Measurements from ENCODE around the gene STMP1. TPM values are rescaled to one million over a fixed set of nuclear protein-coding genes. Genes with fewer than 3 reads are reported as not detected.

Gene STMP1
- total RNA-seq, 5 donors from 2014 or later (not counting 1 experiment from before 2014, with no cell fraction given), result 15.2 to 23.0 (median 21.5) TPM

DNA sequence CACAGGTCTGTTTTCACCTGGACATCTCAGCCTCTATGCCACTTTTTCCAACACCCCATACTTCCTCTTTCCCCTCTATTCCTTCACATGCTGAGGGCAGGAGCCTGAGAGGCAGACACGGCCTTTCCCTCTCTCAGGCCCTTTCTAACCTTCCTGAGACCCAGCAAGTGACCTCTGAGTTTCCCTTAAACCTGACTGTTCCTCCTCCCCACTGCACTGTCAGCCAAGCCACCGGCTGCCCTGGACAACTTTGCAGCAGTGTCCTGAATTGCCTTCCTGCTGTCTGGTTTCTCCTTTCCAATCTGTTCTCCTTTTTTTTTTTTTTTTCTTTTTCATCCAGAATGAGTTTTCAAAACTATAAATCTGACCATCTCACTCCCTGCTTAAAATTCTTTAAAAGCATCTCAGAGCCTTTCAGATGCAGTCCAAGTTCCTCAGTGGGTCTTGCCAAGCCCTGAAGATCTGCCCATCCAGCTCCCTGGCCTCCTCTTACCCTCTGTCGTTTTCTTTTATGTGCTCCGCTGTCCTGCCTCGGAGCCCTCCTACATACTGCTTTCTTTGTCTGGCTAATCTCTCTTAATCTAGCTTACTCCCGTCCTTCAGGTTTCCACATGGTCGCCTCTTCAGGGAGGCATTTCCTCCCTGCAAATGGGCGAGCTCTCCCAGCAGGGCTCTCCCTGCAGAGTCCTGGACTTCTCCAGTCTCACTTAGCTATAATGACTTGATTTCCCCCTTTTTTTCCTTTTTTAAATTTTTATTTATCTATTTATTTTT is 35.1 kb downstream of the STMP1 start:
- no peak overlapping the region for H3K27ac ChIP-seq (ENCODE audit: low read length)
- no peak overlapping the region for H3K4me3 Mint-ChIP-seq
- H3K27me3 ChIP-seq (replicated peaks in 1 of 2; ENCODE audit: control insufficient read depth in 2 of 2, extremely low read depth in 1 of 2, insufficient read depth in 2 of 2, low read length in 1 of 2), result no peaks in the 10 kb centered on the region
- ChIA-PET POLR2A (no interaction called here), CTCF (interaction anchor here (0.5 kb wide), 2 partner anchors 13 to 180 kb away, joined by 4 to 6 read pairs; no protein-coding TSS in a partner anchor)
- WGBS (ENCODE audit: insufficient coverage), result 93% methylated on average over 7 of the region's 8 CpGs
- H3K36me3 ChIP-seq (ENCODE audit: control insufficient read depth in 2 of 2, extremely low read depth in 1 of 2, insufficient read depth in 1 of 2, low read length in 1 of 2), result no peaks in the 10 kb centered on the region
- H3K9me3 Mint-ChIP-seq, result no peaks in the 10 kb centered on the region
- no peaks in the 10 kb centered on the region for H3K27me3 Mint-ChIP-seq
- no peaks in the 10 kb centered on the region for H3K9me3 ChIP-seq
- H3K4me1 Mint-ChIP-seq, result no peaks in the 10 kb centered on the region
- H3K4me1 ChIP-seq (ENCODE audit: control insufficient read depth in 1 of 2, extremely low read depth in 1 of 2, insufficient read depth in 2 of 2, low read length in 2 of 2), result no peaks in the 10 kb centered on the region
- H3K4me3 ChIP-seq (ENCODE audit: control insufficient read depth in 1 of 2, extremely low read depth in 1 of 2, low read length in 1 of 2), result no peak overlapping the region
- no peak for DNase-seq
- peaks cover 25% of the 10 kb centered on the region for H3K36me3 Mint-ChIP-seq
- no peak overlapping the region for H3K27ac Mint-ChIP-seq
- ATAC-seq (replicated peaks in 1 of 4), result no peak

DNA sequence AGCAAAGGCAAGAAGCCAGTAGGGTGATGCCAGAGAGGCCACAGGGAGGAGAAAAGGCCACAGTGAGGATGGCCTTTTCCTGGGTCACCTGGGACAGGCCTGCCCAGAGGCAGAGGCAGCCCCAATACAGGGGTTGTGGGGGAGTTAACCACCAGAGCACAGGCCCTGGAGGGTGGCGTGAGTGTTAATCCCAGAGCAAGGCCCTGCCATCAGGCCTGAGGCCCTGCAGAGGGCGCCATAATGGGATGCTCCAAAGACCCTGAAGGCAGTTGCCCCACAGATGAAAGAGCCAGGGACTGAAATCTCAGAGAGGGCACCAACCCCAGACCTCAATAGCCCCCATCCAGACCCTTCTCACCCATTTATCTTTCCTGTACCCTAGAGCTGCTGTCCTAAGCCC is 41.8 kb downstream of the STMP1 start:
- Histone ChIP-seq H3K36me3 (ENCODE audit: control insufficient read depth in 2 of 2, extremely low read depth in 1 of 2, insufficient read depth in 1 of 2, low read length in 1 of 2) (no peaks in the 10 kb centered on the region), H3K4me1 (ENCODE audit: control insufficient read depth in 1 of 2, extremely low read depth in 1 of 2, insufficient read depth in 2 of 2, low read length in 2 of 2) (no peaks in the 10 kb centered on the region), H3K27me3 (replicated peaks in 1 of 2; ENCODE audit: control insufficient read depth in 2 of 2, extremely low read depth in 1 of 2, insufficient read depth in 2 of 2, low read length in 1 of 2) (no peaks in the 10 kb centered on the region), H3K27ac (ENCODE audit: low read length) (no peak overlapping the region), H3K9me3 (no peaks in the 10 kb centered on the region), H3K4me3 (ENCODE audit: control insufficient read depth in 1 of 2, extremely low read depth in 1 of 2, low read length in 1 of 2) (no peak overlapping the region)
- peaks cover 14% of the 10 kb centered on the region for H3K36me3 Mint-ChIP-seq
- ATAC-seq (replicated peaks in 1 of 4) (no peak), DNase-seq (no peak)
- ChIA-PET POLR2A (no interaction called here), CTCF (interaction anchor here in 1 of 2 donors (1.0 kb wide), 1 partner anchor 10 kb away, joined by 3 read pairs; no protein-coding TSS in a partner anchor)
- H3K4me1 Mint-ChIP-seq, result no peaks in the 10 kb centered on the region
- WGBS (ENCODE audit: insufficient coverage), result 80% methylated on average over 1 of the region's 2 CpGs
- H3K4me3 Mint-ChIP-seq, result no peak overlapping the region
- no peaks in the 10 kb centered on the region for H3K27me3 Mint-ChIP-seq
- no peak overlapping the region for H3K27ac Mint-ChIP-seq
- H3K9me3 Mint-ChIP-seq, result no peaks in the 10 kb centered on the region

DNA sequence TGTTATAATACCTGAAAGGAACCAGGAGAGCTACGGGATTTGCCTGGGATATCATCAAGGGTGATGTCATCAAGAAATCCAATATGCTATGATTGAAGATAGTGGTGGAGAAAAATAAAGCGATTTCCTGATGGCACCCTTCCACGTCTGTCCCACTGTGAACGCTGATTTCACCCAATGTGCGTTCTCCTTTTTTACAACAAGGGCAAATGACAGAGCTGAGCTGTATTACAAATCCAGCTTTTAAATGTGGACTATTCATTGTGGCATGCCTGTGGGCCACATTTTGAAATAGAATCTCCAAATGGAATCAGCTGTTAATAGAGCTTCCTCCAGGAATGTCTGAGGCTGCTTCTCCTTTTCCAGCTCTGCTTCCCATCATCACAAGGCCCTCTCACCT is 42.4 kb downstream of the STMP1 start:
- no peak for ATAC-seq (replicated peaks in 1 of 4)
- DNase-seq, result no peak
- Mint-ChIP-seq H3K4me1 (no peaks in the 10 kb centered on the region), H3K4me3 (no peak overlapping the region), H3K36me3 (peaks cover 13% of the 10 kb centered on the region), H3K27me3 (no peaks in the 10 kb centered on the region), H3K27ac (no peak overlapping the region), H3K9me3 (no peaks in the 10 kb centered on the region)
- Histone ChIP-seq H3K4me1 (ENCODE audit: control insufficient read depth in 1 of 2, extremely low read depth in 1 of 2, insufficient read depth in 2 of 2, low read length in 2 of 2) (no peaks in the 10 kb centered on the region), H3K36me3 (ENCODE audit: control insufficient read depth in 2 of 2, extremely low read depth in 1 of 2, insufficient read depth in 1 of 2, low read length in 1 of 2) (no peaks in the 10 kb centered on the region), H3K9me3 (no peaks in the 10 kb centered on the region), H3K27ac (ENCODE audit: low read length) (no peak overlapping the region), H3K4me3 (ENCODE audit: control insufficient read depth in 1 of 2, extremely low read depth in 1 of 2, low read length in 1 of 2) (no peak overlapping the region), H3K27me3 (replicated peaks in 1 of 2; ENCODE audit: control insufficient read depth in 2 of 2, extremely low read depth in 1 of 2, insufficient read depth in 2 of 2, low read length in 1 of 2) (no peaks in the 10 kb centered on the region)
- POLR2A ChIA-PET, result no interaction called here
- CTCF ChIA-PET, result interaction anchor here (0.5 to 1.0 kb wide), 2 partner anchors 10 to 93 kb away, joined by 3 to 4 read pairs; no protein-coding TSS in a partner anchor
- 71% methylated on average over 4 of the region's 5 CpGs for WGBS (ENCODE audit: insufficient coverage)

DNA sequence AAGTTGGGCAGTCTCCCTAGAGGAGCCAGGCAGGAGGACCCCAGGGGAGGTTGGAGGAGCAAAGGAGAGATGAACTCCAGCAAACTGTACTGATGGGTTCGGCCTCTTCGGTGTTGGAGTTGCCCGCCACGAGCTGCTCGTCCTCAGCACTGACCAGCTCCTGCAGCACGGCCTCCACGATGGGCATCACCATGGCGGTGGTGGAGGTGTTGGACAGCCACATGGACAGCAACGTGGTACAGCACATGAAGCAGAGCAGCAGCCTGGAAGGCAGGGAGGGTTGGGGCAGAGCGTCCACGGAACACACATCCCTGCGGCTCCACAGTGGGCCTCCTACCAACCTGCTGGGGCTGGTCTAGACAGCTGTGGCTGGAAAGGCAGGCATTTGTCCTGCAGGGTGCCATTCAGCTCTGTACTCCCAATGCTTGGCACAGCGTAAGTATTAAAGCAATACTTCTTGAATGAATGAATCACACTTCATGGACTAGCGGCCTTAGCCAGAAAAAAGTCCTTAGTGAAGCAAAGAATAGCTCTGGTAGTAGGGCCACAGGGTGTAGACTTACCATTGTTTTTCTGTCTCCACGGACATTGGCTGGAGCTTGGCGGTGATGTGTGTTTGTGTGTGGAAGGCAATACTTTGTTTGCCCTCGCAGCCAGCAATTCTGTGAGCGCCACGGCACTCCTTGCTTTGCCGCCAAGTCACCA is 43.9 kb downstream of the STMP1 start:
- POLR2A ChIA-PET, result no interaction called here
- no peaks in the 10 kb centered on the region for H3K36me3 Mint-ChIP-seq
- no peak overlapping the region for H3K27ac Mint-ChIP-seq
- CTCF ChIA-PET, result no interaction called here
- DNase-seq, result no peak
- Histone ChIP-seq H3K27ac (ENCODE audit: low read length) (no peak overlapping the region), H3K4me3 (ENCODE audit: control insufficient read depth in 1 of 2, extremely low read depth in 1 of 2, low read length in 1 of 2) (no peak overlapping the region), H3K4me1 (ENCODE audit: control insufficient read depth in 1 of 2, extremely low read depth in 1 of 2, insufficient read depth in 2 of 2, low read length in 2 of 2) (no peaks in the 10 kb centered on the region), H3K36me3 (ENCODE audit: control insufficient read depth in 2 of 2, extremely low read depth in 1 of 2, insufficient read depth in 1 of 2, low read length in 1 of 2) (no peaks in the 10 kb centered on the region), H3K9me3 (no peaks in the 10 kb centered on the region), H3K27me3 (replicated peaks in 1 of 2; ENCODE audit: control insufficient read depth in 2 of 2, extremely low read depth in 1 of 2, insufficient read depth in 2 of 2, low read length in 1 of 2) (no peaks in the 10 kb centered on the region)
- H3K4me3 Mint-ChIP-seq, result no peak overlapping the region
- peak in 1 of 4 experiments; percentile 19 for ATAC-seq (replicated peaks in 1 of 4)
- 95% methylated on average over 14 of the region's 20 CpGs for WGBS (ENCODE audit: insufficient coverage)
- H3K27me3 Mint-ChIP-seq, result no peaks in the 10 kb centered on the region
- H3K9me3 Mint-ChIP-seq, result no peaks in the 10 kb centered on the region
- H3K4me1 Mint-ChIP-seq, result no peaks in the 10 kb centered on the region

DNA sequence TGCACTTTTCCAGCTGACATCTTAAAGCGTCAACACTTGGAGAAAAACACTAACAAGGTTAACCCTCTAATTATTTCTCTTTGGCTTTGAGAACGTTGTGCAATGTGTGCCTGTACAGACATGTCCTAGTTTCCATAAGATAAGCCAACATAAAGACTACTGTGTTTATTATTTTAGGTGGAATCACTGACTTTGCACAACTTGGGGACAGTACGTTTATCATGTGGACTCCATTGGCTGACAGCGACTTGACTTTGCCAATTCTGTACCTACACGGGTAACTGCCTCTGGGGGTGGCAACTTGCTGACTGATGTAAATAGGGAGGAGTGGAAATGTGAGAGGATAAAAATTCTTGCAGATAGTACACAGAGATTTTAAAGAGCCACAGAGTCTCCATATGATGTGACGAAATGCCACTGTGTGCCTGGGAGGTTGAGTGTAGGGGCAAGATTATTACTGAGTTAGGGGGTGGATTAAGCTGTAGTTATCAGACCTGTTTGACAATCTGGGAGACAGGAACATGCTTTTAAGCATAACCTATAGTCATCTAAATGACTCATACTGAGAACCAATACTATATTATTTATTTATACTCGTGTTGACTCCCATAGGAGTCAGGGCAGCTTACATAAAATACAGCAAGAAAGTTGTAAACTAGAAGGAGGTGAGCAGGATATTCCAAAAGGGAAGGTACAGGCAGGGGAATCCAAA is 44.7 kb downstream of the STMP1 start:
- Histone ChIP-seq H3K27ac (ENCODE audit: low read length) (no peak overlapping the region), H3K36me3 (ENCODE audit: control insufficient read depth in 2 of 2, extremely low read depth in 1 of 2, insufficient read depth in 1 of 2, low read length in 1 of 2) (no peaks in the 10 kb centered on the region), H3K9me3 (no peaks in the 10 kb centered on the region), H3K4me3 (ENCODE audit: control insufficient read depth in 1 of 2, extremely low read depth in 1 of 2, low read length in 1 of 2) (no peak overlapping the region), H3K4me1 (ENCODE audit: control insufficient read depth in 1 of 2, extremely low read depth in 1 of 2, insufficient read depth in 2 of 2, low read length in 2 of 2) (no peaks in the 10 kb centered on the region), H3K27me3 (replicated peaks in 1 of 2; ENCODE audit: control insufficient read depth in 2 of 2, extremely low read depth in 1 of 2, insufficient read depth in 2 of 2, low read length in 1 of 2) (no peaks in the 10 kb centered on the region)
- Mint-ChIP-seq H3K27me3 (no peaks in the 10 kb centered on the region), H3K4me1 (no peaks in the 10 kb centered on the region), H3K4me3 (no peak overlapping the region), H3K9me3 (no peaks in the 10 kb centered on the region), H3K36me3 (no peaks in the 10 kb centered on the region), H3K27ac (no peak overlapping the region)
- POLR2A ChIA-PET, result no interaction called here
- ATAC-seq (replicated peaks in 1 of 4), result no peak
- no peak for DNase-seq
- 100% methylated on average over 3 of the region's 7 CpGs for WGBS (ENCODE audit: insufficient coverage)
- CTCF ChIA-PET, result no interaction called here

DNA sequence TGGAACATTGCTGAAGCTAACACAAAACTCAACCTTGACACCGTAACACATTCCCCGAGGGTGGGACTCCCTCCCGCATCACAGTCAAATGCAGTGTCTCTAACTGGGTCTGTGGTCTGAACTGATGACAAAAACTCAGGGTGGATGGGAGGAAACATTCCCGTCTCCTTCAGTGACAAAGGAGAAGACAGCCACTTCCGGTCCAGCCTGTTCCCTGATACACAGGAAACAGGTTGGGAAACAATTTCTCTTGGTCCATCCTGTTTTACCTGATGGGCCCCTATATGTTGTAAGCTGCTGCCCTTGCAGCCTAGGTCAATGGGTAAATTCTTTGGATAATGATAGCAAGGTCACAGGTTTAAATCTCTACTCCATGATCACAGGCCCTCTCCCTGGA is 45.3 kb downstream of the STMP1 start:
- CTCF ChIA-PET, result no interaction called here
- no peaks in the 10 kb centered on the region for H3K9me3 Mint-ChIP-seq
- H3K36me3 Mint-ChIP-seq, result no peaks in the 10 kb centered on the region
- Histone ChIP-seq H3K4me3 (ENCODE audit: control insufficient read depth in 1 of 2, extremely low read depth in 1 of 2, low read length in 1 of 2) (no peak overlapping the region), H3K4me1 (ENCODE audit: control insufficient read depth in 1 of 2, extremely low read depth in 1 of 2, insufficient read depth in 2 of 2, low read length in 2 of 2) (no peaks in the 10 kb centered on the region), H3K27me3 (replicated peaks in 1 of 2; ENCODE audit: control insufficient read depth in 2 of 2, extremely low read depth in 1 of 2, insufficient read depth in 2 of 2, low read length in 1 of 2) (no peaks in the 10 kb centered on the region), H3K27ac (ENCODE audit: low read length) (no peak overlapping the region), H3K36me3 (ENCODE audit: control insufficient read depth in 2 of 2, extremely low read depth in 1 of 2, insufficient read depth in 1 of 2, low read length in 1 of 2) (no peaks in the 10 kb centered on the region), H3K9me3 (no peaks in the 10 kb centered on the region)
- H3K4me3 Mint-ChIP-seq, result no peak overlapping the region
- ATAC-seq (replicated peaks in 1 of 4), result no peak
- no peaks in the 10 kb centered on the region for H3K27me3 Mint-ChIP-seq
- no peak for DNase-seq
- no peak overlapping the region for H3K27ac Mint-ChIP-seq
- no peaks in the 10 kb centered on the region for H3K4me1 Mint-ChIP-seq
- POLR2A ChIA-PET, result no interaction called here
- WGBS (ENCODE audit: insufficient coverage), result 85% methylated on average over 5 of the region's 5 CpGs

Data from T-cell (primary cell).